Hematopoietic multipotent progenitor cell treated with erythropoietin and hydrocortisone succinate and interleukin-3 and kit ligand, for 4 days (in vitro differentiated cells): ENCODE results near the gene MEIS1.

Experiments used
- DNase-seq: peaks from one replicate; pipeline ENCODE4 v3.0.0-alpha.2; 2015

The MEIS1 gene

DNA sequence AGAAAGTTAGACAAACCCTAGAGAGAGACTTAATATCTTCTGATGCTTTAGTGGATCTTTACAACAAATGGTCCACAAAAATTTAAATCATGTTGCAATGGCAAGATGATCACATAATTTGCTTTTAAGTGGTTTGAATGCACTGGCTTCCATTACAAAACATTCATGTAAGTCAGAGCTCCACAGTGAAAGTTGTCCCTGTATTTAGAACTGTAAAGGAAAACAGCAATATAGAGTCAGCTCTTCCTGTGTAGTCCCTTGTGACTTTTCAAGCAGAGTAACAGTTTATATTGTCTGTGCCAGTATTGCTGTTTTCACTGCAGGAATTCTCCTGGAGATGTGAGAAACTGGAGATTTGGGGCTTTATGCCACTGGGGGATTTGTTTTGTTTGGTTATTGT is 77.7 kb downstream of the MEIS1 start:
- no peak for DNase-seq

DNA sequence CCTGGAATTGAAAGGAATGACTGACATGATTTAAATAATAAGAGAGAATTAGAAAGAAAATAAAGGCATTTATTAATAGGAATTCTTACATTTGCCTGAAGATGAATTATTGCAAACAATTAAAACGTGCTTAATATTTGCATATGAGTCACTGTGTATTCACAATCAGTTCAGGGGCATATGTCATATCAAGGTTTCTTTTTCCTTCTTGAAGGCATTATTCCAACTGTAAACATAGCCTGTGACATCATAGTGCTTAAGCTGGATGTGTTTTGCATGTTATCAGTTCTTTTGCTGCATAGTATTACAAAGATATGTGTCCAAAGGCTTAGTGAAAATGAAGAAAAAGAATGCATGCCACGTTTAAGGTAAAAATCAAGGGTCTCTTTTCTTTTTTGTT is 80.8 kb downstream of the MEIS1 start:
- DNase-seq = no peak

DNA sequence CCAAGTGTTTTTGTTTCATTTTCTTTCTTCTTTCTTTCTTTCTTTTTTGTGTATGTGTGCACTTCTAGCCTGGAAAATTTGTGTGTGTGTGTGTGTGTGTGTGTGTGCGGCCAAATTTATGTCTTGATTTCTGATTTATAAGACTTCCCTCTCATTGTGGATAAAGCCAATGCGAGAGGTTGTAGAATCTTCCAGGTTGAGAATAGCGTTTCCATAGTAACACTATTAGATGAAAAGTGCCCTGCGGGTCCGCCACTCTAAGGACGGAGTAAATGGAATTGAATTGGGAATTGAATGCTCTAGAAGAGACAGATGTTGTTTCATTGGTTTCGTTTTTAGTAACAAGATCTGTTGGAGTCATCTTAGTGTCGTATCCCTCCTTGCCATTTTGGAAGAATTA is 81.6 kb downstream of the MEIS1 start:
- DNase-seq = no peak

DNA sequence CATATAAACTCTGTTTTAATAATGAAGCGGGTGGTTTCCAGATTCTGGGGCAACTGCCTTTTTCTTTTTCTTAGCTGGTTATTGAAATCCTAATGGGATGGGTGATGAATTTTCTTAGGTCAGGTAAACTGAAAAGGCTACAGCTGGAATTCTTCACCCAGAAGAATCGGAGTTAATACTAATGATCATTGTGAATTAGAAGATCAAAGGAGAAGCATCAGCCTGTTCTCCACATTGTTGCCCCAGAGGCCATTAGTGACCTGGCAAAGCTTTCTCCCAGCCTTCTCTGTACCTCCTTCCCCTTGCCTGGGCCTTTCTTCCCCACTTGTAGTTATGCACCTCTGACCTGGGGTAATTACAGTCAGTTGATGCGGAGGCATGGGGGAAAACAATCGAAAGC is 82.8 kb downstream of the MEIS1 start:
- no peak for DNase-seq

DNA sequence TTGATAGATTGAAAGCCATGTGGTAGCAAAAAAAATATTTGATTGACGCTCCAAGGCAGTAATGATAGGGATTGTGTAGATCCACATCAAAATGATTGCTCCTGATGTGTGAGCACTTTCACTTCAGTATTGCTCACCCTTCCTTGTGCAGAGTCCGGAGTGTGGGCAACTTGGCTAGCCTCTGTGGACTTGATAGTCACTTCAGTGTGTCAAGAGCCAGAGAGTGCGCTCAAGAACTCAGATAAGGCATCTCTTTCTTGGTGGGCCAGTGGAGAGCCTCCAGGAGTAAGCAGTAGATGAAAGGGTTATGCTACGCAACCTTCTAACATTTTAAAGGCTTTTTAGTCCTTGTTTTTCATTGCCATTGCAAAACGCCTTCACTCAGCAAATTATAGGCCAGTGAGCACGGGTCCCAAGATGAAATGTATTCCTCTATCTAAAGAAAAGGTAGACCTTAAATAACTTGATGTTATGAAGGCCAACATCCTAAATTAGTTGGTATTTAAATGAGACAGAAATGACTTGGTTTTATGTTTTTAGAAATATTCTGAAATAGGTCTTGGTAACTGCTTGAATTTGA is 84.4 kb downstream of the MEIS1 start:
- no peak for DNase-seq

DNA sequence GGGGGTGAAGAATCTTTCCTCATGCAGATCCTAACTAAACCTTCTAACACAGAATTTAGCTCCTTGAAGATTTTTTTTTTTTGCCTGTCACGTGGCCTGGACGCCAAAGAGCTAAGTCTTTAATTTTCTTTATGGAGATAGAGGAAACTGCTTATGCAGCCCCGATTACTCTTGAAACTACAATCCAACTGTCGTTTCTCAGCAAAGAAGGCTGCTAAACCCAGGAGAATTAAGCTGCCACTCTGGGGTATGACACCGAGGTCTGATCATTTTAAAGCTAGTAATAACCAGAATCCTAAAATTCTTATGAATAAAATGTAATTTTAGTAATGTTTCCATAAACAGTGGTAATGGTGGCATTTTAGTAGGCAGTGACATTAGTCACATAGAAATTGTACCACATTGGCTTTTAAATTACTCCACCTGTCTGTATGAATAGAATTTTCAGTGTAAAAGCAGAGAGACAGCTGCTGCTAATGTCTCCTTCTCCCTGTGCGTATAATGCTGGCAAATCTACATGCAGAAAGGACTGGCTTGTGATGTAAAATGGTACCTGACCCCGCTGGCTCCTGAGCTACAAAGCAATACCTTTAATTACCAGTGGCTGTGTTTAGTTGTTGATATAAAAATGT is 86.5 kb downstream of the MEIS1 start:
- DNase-seq = no peak

DNA sequence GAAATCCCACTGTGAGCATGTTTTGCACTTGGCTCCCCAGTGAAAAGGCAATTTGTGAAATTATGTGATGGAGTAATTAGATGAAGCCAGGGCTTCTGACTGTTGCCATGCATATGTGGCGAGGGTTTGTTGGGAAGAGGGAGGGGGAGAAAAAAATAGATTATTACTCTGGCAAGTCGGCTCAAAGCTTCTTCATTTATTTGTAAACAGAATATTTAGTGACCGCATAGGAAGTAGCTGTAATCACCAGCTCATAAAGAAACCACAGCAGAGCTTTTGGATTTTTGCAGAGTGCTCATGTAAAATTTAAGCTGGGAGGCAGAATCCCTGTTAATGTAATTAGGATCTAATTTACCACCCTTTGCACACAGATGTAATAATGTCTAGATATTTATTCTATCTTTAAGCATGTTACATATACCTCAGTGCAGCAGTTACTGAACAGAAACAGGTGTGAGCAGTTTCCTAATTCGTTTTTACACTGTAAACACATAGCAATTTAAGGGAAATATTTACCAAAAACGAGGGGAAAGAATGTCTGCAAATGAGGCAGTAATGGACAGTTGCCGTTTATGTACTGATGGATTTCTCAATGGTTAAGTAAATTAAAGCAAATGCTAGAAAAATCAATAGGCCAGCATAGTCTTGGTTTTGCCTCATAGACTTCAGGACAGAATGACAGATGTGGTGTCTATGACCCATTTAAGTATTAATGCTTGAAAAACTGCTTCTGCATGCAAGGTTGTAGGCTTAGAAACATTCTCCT is 87.9 kb downstream of the MEIS1 start:
- no peak for DNase-seq

DNA sequence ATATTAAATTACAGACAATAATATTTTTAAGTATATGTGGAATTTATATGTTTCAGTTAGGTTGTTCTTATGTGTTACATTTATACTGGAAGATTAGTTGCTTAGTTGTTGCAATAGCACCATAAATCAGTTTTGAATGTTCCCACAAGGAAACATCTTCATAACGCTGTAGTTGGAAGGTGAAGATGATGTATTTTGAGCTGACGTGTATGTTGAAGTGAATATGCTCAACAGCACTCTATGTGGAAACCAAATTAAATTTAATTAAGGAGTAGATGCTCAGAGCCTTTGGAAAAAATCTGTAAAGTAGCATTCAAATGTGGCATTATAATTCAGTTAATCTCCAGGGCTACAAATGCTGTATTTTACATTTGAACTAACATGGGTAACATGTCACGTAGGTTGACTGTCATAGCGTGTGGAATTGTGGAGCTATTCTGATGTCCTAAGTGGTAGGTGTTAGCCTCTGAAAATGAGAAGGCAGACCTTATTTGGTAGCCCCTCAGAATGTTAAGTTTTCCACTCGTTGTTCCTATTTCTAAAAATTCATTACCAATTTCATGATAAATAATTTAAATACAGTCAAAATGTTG is 88.5 kb downstream of the MEIS1 start:
- DNase-seq = no peak

DNA sequence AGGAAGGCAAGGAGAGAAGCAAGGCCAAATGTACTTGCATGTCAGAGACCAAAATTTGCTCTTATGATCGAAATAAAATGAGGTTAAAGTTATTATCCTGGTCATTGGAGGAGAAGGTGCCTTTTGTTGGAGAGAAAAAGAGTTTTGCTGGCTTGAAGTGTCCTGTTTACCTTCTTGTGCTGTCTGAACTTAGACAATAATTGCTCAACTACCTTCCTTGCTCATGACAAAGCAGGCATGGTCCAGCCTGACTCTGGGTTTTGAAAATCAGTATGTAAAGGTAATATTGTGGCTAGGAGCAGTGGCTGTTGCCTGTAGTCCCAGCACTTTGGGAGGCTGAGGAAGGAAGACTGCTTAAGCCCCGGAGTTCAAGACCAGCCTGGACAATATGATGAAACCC is 89.1 kb downstream of the MEIS1 start:
- DNase-seq = no peak

DNA sequence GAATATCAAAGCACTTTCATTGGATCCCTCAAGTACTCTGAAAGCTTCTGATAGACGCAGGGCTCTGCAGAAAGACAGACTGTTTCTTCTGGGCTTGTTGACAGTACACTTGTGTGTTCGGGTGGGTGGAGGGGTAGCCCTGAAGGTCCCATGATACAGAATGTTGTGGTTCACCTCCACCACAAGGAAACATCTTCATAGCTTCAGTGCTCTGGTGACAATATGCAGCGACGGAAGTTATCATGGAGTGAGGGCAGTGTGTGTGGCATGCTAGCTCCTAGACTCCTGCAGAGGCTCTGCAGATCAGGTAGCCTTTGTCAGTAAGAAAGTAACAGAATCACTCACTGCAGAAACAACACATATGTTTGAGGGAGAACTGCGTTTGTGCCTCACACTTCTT is 90.7 kb downstream of the MEIS1 start:
- DNase-seq = peak; percentile 77

DNA sequence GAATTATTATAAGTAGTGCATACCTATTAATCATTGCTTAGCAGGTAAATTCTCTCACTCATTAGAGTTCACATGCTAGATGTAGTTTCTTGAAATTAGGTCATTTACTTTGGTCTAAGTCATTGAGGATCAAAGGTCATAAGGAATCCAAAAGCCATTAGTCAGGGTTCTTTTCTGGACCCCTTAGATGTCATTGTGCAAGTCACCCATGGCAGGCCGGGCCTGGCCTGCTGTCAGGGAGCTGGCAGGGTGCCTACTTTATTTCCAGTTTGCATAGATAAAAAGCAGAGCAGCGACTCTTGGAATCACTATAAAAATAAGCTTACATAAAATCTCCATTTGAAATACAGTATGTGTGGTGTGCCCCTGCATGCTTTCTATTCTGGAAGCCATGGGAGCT is 91.3 kb downstream of the MEIS1 start:
- DNase-seq = peak; percentile 85

DNA sequence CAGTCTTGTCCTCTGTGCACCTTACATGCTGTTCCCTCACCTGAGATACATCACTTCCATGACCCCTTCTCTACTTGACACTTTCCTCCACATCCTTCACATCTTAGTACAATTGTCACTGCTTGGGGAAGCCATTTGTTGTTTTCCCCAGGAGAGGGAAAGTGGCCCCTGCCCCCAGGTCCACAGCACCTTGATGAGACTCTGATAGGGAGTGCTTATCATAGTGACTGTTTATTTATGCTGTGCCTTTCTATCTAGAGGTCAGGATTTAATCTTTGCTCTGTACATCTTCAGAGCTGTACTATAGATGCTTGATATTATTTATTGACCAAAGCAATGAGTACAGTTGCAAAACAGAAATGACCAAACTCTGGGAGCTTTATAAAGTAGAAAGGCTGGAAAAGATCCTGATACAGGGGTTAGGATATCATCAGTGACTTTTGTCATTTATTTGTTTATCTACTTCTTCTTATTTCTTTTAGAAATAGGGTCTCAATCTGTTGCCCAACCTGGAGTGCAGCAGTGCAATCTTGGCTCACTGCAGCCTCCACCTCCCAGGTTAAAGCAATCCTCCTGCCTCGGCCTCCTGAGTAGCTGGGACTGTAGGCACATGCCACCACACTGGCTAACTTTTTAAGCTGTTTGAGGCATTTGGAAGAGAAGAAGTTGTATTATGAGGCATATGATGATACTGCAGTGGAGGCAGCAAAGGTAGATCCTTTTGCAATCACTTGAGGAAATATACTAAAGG is 94.2 kb downstream of the MEIS1 start:
- no peak for DNase-seq

DNA sequence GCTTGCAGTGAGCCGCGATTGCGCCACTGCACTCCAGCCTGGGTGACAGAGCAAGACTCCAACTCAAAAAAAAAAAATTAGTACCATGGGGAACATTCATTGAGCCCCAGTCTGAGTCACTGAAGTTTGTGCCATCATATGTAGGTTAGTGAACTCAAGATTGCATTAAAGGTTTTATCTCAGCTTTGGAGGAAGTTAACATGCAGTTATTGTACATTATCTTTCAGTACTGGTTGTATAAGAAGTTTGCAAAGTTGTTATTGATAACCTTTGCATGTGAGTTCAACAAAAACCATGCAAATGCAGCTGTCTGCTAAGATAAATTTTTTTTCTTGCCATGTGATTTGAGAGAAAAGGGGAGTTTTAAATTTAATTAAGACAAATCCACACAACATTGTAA is 95.7 kb downstream of the MEIS1 start:
- DNase-seq = peak; percentile 74

DNA sequence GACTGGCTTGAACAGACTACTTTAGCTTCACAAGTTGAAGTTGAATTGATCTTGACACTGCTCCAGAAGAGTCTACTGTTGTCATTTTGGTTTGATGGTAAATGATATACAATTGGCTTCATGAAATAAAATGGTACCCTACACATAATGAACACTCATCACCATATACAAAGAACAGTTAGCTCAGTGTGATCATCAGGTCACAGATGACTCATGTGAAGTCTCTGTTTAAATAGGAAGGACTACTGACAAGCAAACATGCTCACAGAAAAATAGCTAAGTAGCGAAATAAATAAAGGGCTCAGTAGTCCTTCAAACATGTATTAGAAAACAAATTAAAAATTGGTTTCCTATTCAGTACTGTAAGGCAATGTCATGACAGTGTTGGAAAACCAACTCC is 96.2 kb downstream of the MEIS1 start:
- no peak for DNase-seq

DNA sequence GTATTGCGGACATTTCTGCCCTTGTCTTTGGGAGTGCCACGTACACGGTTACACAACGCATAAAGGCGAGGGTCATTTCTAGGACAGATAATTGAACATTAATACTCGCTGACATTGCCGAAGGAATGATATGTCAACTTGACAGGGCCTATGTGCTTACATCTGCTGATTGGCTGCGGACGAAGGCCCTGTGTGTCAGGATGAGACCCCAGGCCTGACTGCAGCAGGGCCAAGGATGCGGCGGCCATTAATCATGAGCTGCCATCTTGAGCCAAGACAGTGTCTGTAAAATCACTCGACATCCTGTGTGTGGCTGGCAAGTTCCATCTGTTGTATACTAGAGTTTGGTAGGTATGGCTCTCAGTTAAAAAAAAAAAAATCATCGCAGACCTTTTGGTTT is 96.6 kb downstream of the MEIS1 start:
- DNase-seq = no peak

DNA sequence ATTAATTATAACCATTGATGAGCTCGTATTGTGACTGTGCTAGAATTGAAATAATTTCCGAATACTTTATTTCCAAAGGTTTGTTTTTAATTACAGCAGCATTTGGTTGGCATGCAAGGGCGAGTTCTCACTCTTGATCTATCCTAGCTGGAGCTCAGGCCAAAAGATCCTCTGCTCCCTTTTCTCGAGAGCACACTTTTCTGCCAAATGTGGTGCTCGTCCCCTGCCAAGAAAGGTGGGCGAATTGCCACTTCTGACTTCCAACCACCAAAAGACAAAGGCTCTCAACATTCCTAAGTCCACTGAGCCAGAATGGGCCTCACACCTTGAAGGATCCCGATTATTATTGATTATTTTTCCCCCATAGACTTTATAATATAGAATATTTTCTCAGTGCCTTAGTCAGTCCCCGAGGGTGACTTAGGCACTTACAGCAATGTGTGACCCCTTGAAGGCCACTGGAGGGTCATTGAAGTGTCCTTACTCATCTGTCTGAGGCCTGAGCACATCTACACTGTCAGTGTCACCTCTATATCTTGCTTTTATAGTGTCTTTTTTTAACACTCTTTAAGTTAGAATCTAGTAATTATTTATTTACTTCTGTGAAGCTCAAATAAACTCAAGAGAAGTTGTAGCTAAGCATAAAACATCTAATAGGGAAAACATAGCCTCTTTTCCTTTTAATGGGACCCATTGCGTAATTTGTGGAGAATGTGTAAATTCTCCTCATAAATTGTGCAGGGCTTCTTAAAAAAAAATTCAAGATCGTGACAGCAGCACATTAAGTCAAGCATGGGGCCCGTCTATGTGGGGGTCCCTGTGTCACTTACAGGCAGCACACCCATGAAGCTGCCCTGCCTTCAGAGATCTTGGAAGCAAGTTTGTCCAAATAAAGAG is 98.3 kb downstream of the MEIS1 start:
- no peak for DNase-seq

DNA sequence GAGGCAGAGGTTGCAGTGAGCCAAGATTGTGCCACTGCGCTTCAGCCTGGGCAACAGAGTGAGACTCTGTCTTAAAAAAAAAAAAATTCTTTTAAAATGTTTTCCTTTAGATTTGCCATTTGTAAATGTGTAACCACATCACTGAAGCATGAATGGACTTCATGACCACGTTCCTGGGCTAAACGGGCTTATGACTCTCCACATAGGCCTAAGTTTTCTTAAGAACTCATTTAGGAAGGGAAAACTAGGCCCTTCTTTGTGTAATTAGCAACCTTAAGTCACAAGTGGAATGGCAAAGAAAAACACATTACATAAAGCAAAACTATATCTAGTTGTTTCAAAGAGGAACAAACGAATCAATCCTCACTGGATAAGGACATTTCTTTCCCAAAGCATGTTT is 99.5 kb downstream of the MEIS1 start:
- DNase-seq = no peak

DNA sequence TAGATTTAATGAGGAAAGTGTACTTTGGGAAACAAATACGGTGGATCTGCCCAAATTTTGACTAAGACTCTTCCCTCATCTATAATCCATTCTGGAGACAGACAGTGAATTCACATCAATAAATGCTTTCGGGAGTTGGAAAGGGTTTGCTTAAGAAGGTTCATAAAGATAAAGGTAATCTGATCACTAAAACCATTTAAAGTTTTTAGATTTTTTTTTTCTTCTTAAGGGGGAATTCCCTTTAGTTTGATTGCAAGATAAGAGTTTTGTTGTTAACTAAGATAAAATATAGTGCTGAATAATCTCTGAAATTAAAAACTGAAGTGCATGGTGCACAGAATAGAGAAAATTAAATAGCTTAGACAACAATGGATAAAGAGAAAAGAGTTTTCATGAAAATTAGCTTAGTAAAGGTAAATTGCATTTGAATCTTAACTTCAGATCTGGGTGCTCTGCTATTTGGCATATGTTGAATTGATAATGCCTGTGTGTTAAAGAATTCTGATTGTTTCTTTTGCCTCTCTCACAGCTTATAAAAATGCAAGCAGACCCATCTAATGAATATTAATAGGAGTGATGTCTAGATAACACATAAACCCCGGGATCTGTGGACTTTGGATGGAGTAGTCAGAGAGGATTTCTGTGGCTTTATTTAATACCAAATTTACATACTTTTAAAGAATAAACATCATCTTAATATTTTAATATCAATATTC is 100.8 kb downstream of the MEIS1 start:
- no peak for DNase-seq

DNA sequence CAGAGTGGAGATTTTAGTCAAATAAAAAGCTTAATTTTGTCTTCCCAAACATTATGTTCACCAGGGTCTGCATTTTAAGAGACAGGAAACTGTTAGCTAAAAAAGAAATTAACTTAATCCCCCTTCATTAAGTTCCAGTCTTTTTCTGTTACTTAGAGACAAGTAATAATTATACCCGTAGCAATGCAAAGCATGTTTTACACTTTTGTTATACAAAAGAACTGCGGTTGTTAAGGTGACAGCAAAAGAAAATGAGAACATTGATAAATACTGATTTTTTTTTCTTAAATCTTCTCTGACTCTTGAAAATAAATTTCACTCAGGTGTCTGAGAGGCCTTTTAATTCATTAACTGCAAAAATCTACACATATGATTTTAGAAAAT is 101.4 kb downstream of the MEIS1 start:
- no peak for DNase-seq

DNA sequence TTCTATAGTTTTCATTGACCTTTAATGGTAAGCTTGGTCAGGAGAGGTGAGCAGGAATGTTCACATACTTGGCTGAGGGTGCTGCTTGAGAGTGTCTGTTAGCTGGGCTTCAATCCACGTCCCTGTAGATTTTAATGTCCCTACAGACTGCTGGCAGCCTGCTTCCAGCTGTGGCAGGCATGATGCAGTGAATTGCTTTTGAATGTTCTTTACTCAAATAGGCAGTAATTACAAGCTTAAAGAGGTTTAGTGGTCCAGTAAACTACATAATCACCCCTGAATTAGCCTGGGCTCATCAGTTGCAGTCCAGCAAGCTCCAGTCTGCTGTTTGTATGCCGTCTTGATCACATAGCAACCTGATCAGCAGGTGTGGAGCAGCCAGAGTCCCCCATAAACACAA is 102.1 kb downstream of the MEIS1 start:
- DNase-seq = no peak

DNA sequence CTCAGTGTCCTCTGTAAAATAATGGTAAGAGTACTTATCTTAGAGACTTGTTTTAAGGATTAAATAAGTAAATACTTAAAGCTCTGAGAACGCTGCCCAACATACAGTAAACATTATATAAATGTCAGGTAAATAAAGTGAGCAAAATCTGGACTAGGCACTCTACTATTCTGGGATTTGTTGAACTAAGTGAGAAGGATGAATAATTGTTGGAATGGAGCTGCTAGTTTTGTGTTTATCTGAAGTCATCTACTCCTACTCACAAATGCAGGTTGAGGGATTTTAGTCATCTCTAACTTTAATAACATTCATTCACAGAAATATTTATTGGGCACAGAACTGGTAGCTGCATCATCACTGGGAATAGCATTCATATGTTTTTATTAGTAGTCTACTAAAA is 103.4 kb downstream of the MEIS1 start:
- DNase-seq = no peak

DNA sequence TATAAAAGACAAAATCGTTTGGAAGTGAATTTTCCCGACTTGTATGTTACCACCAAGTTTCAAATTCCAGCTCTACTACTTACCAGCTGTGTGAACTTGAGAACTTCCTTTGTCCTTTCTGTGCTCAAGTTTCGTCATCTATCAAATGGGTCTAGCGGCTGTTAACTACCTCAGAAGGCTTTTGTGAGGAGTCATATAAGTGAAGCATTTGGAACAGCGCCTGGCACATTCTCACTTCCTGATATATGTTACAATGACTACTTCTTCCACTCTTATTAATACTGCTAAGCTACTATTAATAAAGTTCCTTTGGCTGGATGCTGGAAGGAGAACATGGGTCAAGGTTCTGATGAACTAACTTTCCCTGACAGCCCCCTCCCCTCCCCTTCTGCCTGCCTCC is 104.5 kb downstream of the MEIS1 start:
- DNase-seq = no peak
